Spleen (tissue), 7 donors: ENCODE data around the gene RBBP8.

ENCODE experiments used
- CTCF ChIP-seq, 11 experiments: fragments of 200-600 bp in 7 of 11; fragments of 450-650 bp in 4 of 11; sonication (generic) in 4 of 11; IDR thresholded peaks in 8 of 11; conservative IDR thresholded peaks in 3 of 11; 1 replicate in 7 of 11; 2 replicates in 4 of 11; pipeline versions ENCODE4 v1.4.0 to v1.8.0; 2016 to 2021; ENCODE audit warnings: antibody characterized with exemption in 11 of 11, inconsistent platforms in 4 of 11, mild to moderate bottlenecking in 1 of 11
- POLR2A ChIP-seq, 3 donors: fragments of 450-650 bp; IDR thresholded peaks; one replicate each; pipeline ENCODE4 v1.5.1; 2017; ENCODE audit warnings: antibody characterized with exemption in 3 of 3, mild to moderate bottlenecking in 1 of 3
- donor health status: DM: no; HTN: no; CAD: no; lungs with moderate emphysema.
- donor health status: DM: no; HTN: no; CAD: no.
- donor health status: DM: no; HTN: no; CAD: no.

GRCh38 chr18:22943847-22944246 is 10.7 kb downstream of the RBBP8 start:
- TF ChIP-seq CTCF (IDR thresholded peaks at IDR 0.05 in 8 of 11, conservative IDR thresholded peaks at IDR 0.05 in 3 of 11) (no peak), POLR2A (IDR thresholded peaks at IDR 0.05) (no peak)
